ENCODE measurements around the gene ANKRD33B.
"Not testable (repeated sequence)": the region's sequence is repeated elsewhere in the genome, so short reads cannot be mapped to it uniquely, and the experiment has no call there.

The ANKRD33B gene

DNA sequence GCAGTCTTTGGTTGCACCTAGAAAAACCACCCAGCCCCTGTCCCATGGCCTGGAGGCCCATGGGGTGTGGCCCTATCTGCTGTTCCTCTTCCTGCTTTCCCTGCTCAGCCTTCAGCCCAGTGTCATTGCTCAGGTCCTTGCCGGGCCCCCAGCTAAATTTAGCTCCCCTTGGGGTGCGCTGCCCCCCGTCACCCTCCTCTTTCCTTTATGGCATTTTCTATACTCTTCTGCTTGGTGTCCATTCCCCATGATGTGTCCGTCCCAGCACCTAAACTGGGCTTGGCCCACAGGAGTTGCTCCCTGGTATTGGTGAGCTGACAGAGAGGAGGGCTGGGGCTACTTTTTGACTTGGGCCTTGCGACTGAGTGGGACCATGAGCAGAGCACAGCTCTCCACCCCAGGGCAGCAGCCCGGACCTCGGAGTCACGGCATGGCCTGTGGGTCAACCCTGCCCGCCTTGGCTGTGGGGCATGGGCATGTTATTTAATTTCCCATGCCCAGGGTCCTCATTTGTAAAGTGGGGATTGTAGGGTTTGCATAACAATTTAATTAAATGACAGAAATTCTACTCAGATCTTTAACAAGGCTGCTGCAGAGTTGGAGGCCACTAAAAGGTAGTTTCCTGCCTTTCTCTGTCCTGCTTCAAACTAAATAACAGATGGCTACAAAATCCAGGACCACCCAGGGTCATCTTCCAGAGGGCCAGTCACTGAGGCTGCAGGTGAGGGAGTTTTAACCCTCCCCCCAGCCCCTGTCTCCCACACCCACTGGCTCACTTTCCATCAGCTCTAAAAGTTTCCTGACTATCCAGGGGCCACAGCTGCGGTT lies 99.0 kb downstream of the ANKRD33B start:
- DNase-seq = no peak

DNA sequence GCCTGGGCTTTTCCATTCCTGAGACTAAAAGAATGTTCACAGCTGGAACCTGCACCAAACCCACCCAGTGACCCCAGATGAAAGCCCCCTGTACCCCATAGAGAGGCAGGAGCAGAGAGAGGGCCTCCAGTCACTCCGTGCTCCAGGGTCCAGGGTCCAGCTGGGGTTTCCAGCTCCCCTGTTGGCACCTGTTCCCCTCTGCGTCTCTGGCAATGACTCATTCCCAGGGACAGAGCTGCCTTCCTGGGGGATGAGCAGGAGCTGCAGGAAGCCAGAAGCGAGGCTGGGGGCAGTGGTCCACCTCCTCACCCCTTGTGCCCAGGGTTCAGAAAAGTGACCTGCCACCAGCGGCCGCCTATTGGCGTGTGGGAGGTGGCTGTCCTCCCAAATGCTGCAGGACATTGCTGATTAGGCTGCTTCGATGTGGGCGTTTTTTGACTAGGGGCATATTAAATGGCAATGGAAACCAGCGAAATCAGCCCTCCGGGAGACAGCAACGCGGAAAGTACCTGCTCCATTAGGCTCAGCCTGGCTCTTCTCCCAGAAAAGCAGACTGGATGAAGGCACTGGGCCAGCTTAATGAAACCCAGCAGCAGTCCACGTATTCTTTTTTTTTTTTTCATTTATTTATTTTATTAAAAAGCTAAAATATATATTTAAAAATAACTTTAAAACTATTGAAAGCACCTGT lies 99.8 kb downstream of the ANKRD33B start:
- no peak for DNase-seq

DNA sequence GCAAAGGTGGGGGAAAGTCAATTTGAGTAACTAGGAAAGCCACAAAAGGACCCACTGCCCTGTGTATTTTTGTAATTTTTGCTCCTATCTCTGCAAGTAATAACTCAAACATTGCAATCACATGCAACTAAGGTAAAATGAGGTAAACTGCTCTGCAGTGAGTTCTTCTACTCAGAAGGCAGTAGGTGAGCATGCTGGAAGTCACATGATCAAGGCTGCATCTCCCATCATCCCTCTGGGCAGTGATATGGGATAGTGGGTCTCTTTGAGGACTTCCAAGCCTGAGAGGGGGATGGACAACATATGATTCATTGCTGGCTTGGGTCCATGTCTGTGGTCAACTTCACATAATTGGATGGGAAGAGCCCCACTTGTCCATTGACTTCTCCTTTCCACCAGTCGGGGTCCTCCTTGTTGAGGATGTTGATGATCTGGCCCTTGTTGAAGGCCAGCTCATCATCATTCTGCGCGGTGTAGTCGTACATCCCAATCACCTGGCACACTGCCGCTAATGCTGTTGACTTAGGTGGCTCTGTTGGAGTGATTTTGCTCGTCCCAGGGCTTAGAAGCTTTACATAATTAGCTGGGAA lies 100.4 kb downstream of the ANKRD33B start:
- DNase-seq = not testable (repeated sequence)

DNA sequence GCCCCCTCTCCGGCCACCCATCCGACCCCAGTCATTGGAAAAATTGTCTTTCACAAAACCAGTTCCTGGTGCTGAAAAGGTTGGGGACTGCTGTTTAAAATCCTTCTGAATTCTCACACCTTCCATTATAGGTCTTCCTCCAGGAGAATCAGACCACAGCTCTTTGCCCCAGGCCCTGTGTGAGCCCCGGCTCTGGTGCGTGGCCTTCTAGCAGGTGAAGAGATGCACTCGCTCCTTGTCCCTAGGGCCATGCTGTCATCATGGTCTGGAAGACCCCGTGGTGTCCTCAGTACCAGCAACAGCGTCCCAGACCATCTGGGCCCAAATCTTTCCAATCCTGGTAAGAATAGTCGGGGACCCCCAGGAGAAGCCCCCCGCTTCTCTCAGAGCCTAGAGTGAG lies 101.9 kb downstream of the ANKRD33B start:
- no peak for DNase-seq

DNA sequence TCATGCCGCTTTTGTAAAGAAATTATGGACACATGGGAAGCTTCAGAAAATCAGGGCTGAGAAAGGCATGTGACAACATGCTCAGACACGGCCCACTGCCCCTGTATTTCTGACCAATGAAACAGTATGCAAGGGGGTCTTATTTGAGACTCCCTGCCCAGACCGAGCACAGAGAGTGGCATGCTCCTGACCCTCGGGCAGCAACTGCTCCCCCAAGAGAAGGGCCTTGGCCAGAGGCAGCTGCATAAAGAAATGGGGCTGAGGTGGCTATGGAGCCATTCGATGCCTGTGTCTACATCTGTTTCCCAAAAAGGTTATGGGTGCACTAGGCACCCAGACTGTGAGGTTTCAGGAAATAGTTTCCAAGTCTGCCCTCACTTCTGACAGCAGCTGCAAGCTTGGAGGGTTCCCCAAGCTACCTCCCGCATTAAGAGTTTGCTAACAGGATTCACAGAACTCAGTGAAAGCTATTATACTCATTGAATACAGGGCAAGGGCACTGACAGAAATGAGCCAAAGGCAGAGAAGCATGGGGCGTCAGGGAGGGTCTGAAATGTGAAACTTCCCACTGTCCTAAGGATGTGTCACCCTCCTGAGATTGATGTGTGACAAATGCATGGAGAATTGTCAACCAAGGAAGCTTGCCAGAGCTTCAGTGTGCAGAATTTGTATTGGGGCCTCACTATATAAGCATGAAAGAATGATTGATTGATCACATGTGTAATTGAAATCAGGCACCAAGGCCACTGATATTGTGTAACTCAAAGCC lies 102.8 kb downstream of the ANKRD33B start:
- DNase-seq = no peak

DNA sequence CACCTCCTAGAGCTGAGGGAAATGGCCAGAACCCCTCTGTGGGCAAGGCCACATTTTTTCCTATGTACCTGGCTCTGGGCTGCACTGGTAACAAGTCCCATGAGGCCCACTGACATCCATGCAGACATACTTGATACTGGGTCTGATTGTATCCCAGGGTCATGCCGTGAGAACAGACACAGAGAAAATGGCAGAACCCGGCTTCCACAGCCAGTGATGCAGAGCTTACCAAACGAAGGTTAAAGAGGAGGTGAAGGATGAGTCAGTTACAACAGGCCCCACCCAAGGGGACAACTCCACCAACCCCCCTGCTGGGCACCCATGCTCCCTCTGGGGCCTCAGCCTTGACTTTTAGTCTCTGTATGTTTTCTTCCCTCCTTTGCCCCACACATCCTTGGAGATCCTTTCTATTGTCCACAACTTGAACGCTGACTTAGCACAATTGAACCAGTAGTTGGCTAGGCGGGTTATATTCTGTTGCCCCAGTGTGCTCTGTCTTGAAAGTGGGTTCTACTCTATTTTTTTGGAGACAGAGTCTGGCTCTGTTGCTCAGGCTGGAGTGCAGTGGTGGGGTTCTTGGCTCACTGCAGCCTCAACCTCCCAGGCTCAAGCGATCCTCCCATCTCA lies 103.7 kb downstream of the ANKRD33B start:
- no peak for DNase-seq

DNA sequence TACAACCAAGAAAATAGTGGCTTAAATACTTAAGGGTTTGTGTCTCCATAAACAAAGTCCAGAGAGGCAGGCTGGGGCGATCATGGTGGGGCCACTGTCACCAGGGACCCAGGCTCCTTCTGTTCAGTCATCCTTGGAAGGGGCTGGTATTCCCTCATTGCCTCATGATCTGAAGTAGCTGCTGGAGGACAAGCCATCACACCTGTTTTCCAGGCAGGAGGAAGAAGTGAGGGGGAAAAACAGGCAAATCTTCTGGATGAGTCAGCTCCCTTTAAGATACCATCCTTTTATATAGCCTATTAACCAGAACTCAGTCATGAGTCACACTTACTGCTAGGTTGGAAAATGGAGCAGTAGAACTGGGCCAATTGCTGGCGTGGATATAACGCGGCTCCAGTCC lies 104.8 kb downstream of the ANKRD33B start:
- no peak for DNase-seq

DNA sequence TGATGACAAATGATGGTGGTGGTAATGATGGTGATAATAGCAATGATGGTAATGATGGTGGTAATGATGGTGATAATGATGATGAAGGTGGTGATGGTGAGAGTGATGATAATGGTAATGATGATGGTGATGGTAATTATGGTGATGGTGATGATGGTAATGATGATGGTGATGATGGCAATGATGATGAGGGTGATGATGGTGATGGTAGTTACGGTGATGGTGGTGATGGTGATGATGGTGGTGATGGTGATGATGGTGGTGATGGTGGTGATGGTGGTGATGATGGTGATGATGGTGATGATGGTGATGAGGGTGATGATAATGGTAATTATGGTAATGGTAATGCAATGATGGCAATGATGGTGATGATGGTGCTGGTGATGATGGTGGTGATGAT lies 106.1 kb downstream of the ANKRD33B start:
- no peak for DNase-seq

DNA sequence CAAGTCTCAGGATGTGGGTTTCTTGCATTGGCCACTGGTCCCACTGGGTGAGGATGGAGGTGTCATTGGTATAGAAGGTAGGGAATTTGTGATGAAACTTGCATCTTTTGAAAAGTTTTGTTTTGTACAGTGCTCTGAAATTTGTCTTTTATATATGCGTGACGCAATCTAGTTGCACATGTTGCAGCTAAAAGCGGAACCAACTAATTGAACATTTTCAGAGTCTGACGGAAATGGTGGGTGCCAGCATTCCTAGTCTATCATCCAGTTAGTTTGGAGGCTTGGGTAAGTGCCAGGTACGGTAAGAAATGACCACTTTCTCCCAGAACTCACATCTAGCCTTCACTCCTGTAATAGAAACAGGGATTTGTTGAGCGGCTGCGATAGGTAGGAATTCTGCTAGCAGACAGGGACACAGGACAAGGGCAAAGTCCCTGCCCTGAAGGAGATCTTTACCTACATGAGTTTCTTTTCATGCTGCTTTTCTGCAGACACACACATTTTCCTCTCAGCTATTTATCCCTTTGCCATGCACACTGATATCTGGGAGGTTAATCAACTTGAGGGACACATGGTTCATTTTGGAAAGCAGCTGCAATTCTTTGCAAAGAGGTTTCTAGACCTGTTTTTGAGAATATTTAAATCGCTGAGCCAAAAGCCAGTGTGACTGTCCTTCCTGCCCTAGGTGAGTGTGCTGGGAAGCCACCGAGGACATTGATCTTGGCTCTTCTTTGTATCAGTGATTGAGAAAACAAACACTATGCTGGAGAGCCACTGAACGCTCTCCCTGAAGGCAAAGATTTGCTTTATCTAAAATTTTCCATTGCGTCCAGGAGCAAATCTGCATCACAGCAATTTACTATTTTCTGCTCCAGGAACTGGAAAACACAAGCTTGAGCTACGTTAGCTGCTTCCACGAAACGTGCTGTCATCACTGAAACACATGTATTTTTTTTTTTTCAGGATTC lies 107.5 kb downstream of the ANKRD33B start:
- DNase-seq = no peak

DNA sequence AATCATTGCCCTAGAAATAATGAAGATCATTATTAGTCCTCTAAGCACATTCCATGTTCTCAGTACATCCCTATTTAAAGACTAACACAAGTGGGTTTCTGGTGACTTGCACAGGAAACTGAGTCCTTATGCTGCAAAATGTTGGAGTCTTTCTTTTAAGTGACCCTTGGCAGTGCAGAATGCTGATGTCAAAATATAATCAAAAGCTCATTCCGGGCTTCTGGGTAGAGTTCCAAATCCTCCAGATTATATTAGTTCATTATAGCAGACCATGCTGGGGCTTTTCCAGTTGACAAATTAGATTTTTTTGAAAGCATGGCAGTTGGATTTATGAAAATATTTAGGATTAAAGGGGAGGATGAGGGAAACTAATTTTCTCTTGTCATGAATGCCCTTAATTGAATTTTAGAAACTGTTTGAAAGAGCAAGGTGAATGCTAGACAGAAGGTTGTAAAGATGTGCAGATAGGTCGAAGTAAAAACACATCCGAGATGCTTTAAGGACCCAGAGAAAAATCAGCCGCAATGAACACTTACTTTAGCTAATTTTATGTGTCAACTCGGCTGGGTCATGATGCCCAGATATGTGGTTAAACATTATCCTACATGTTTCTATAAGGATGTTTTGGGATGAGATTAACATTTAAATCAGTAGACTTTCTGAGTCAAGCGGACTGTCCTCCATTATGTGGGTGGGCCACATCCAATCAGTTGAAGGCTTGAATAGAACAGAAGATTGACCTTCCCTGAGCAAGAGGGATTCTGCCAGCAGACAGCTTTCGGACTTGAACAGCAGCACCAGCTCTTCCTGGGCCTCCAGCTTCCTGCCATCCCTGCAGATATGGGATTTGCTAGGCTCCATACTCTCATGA lies 108.5 kb downstream of the ANKRD33B start:
- no peak for DNase-seq

DNA sequence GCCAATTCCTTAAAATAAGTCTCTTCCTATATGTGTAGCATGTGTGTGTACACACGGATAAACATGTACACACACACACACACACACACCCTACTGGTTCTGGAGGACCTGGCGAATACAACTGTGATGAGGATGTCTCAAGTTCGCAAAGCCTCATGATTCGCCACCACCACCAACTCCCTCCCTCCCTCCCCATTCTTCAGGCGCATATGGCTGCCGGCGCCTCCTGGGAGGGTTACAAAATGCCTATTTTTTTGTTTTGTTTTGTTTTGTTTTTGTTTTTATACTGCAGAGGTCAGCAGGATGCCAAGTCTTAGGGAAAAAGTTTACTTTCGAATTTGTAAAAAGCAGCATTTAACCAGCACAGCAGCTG lies 109.1 kb downstream of the ANKRD33B start:
- no peak for DNase-seq

DNA sequence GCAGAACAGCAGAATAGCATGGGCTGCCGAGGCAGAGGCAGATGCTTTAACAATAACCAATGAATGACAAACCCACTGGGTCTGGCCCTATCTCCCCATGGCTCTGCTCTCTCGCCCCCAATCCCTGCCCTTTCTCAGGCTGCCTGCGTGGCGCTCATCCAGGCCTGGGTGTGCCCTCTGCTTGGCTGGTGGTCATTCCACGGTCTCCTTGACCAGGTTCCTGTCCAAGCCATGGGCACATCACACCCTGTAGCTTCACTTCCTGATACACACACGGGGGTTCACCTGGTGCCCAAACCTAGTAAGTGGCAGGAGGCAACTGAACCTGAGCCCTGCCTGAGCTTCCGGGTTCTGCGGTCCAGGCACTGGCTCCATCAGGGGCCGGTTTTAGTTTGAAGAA lies 109.5 kb downstream of the ANKRD33B start:
- no peak for DNase-seq

DNA sequence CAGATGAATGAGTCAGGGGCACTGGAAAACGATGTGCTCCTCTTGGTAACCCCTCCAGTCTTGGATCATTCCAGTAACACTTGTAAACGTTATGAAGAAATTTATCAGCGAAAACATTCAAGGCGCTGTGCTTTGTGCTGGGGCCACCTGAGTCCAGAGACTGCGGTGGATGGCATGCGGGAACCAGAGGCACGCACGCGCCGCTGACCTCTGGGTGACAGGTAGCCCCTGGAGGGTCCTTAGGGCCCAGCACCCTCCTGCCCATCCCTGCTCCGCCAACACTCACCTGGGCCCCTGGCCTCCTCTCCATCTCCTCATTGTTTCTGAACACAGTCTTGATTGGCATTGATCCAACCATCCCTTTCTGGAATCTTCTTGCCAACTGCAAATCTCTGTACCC lies 110.2 kb downstream of the ANKRD33B start:
- DNase-seq = no peak

DNA sequence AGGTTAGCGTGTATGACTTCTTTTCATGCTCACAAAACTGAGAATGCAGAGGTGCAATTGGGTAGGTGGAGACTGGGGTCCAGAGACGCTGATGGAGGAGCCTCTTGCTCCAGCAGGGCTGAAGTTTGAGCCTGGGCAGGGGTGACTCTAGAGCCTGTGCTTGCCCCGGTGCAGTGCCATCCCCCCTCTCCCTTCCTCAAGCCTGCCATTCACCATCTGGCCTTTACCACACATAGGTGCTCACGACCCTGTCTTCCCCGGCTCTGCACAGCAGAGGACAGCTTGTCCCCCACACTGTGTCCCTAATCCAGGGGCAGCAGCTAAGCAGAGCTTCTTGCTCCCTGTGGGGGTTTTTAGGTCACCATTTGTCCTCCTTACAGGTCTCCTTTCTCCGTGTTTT lies 110.7 kb downstream of the ANKRD33B start:
- DNase-seq = no peak

DNA sequence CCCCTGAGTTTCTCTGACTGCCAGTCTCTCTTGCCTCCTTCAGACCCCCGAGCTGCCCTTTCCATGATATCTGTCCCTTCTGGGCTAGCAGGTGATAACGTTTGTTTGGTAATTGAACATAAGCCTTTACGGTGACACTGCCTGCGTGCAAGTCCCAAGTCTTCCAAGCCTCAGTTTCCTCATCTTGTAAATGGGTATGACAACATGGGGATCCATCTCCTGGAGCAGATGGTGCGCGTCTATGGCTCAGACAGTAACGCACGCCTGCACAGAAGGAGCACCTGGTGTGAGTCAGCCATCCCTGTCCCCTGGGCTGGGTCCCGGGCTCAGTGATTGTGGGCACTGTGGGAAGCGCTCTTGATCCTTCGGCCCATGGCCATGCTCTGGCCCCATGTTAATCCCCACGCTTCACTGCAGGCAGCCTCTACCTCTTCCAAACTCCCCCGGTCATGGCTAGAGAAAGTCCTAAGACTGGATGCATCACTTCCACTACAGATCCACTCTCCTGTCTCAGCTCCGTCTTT lies 111.4 kb downstream of the ANKRD33B start:
- no peak for DNase-seq

DNA sequence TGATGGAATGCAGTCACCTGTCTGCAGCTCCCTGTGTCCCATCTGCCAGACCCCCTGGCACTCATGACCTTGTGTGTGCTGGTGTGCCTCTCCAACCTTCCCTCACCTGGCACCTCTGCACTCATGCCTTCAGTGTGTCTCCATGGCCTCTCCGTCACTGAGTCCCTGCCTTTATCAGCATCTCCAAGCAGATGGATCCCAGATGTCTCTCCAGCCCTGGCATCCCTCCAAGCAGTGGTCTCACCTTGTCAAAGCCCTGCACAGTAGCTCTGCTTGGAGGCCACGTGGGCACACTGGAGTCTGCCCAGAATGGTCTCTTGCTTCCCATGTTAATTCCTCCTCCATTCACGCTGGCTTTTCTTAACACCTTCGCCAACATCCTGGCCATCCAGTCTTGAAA lies 112.4 kb downstream of the ANKRD33B start:
- DNase-seq = no peak

DNA sequence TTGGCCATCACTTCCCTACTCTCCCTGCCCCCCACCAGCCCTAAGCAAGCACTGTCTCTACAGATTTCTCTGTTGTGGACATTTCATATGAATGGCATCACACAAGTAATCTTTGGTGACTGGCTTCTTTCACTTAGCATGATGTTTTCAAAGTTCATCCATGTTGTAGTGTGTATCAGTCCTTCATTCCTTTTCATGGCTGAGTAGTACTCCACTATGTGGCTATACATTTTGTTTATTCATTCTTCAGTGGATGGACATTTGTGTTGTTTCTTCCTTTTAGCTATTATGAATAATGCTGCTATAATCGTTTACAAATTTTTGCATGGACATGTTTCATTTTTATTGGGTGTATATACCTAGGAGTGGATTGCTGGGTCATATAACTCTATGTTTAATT lies 113.1 kb downstream of the ANKRD33B start:
- no peak for DNase-seq

DNA sequence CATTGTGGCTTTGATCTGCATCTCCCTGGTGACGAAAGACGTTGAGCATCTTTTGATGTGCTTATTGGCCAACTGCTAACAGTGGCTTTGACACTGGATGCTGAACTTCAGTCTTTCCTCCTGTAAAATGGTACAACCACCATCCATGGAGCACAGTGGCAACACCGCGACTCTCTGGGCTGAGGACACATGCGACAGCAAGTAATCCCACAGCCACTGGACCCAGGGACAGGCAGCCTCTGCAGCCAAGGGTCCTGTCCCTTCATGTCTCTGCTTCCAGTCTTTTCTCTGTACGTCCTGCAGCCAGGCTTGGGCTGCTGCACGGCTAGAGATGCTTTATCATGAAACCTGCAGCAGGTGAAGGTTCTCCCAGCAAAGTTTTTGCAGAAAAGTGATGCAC lies 113.7 kb downstream of the ANKRD33B start:
- no peak for DNase-seq

DNA sequence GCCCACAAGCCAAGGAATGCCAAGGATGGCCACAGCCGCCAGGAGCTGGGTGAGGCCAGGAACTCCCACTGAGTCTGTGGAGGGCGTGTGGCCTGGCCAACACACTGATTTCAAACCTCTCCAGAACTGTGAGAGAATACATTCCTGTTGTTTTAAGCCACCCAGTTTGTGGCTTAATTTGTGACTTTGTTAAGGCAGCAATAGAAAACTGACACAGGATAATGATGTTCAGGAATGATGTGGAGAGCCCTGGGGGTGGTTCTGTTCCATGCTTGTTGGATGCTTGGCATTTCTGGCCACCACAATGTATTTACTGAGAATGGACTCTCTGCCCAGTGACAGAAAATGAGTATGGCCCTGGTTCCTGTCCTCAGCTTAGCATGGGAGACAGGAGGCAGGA lies 114.4 kb downstream of the ANKRD33B start:
- DNase-seq = no peak

DNA sequence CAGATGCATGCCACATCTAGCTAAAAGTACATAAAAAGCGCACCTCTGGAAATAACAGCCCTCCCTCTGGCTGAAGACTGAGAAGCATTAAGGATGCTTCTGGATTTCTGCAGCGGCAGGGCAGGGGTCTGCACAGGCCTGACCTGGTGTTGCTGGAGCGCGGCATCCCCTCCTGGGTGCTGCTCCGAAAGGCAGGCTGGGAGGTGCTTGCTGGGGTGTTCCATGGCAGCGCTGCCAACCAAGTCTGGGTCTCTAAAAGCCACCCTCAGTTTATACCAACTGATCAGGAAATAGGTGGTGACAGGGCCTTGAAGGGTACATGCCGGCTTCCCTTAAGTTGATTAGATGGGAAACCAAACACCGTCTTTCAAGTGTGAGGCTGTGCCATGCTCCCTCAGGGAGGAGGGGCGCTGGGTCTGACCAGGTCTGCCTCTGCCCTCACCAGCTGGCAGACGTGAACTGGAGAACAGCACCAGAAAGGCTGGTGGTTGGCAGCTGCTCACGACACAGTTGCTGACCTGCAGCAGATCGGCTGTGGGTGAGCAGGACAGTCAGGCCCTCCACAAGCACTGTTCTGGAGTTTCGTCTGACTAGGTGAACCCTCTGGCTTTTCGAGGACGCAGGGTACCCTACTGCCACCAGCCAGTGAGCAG lies 115.6 kb downstream of the ANKRD33B start:
- DNase-seq = no peak

Data from NCI-H748 treated with DMSO at 0.1 percent for 48 hours (cell line).